Left colon (tissue), 2 donors: ENCODE data around the gene CASP3. TPM values are rescaled to one million over a fixed set of nuclear protein-coding genes. Genes with fewer than 3 reads are reported as not detected.
A peak's percentile ranks its signal among the peaks of the same experiment; 100 is the strongest.
"Not testable (repeated sequence)": the region's sequence is repeated elsewhere in the genome, so short reads cannot be mapped to it uniquely, and the experiment has no call there.

Source experiments
- ATAC-seq: fragments of 200-7000 bp; cut with Tn5 transposase; one replicate; pipeline ENCODE4 v1.9.1; 2020; ENCODE audit warnings: mild to moderate bottlenecking, moderate library complexity
- DNase-seq, 2 donors: peaks; one replicate each; pipeline ENCODE4 v3.0.0-alpha.2; 2020
- intact Hi-C, 2 donors: fragments of 100-400 bp; cut with DNase I in 1 of 2; cut with micrococcal nuclease in 1 of 2; formaldehyde crosslinking; loops; one replicate each; pipeline versions ENCODE4 v1.11.2 to v1.14.0; 2022; cut with DNase I, micrococcal nuclease
- total RNA-seq, 2 donors: library from RNA; stranded (reverse); fragmentation: NEBNext Ultra II Directional; extraction: Animal tissue kit (Norgen Biotek cat#: 25700); gene quantifications; one replicate each; pipeline ENCODE4 v1.2.1, GENCODE V29; 2021
- donor health status: DM: no; HTN: no; CAD: no.
- donor health status: DM: yes; HTN: yes; CAD: no.

The CASP3 gene
- total RNA-seq, 2 donors from 2014 or later = 43.4 to 50.2 TPM

DNA sequence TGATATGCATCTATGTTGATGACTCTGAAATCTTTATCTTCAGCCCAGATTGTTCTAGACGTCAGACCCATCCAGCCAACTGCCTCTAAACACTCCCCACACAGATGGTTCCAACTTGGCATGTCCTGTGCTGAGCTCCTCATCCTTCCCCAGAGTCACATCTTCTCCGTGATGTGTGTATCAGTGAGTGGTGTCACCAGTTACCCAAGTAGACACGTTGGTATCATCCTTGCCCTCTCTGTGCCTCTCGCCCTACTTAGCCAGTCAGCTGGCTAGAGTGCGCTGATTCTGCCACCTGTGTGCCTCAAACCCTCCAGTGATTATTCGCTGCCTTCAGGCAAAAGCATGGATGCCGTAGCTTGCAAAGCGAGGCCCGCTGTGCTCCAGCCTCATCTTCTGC, 18.8 kb upstream of the CASP3 start:
- intact Hi-C loops = no loop called here
- DNase-seq (no peak), ATAC-seq (no peak)

- DNase-seq (no peak), ATAC-seq (peak; percentile 88)
- intact Hi-C loops = no loop called here
Observed at GRCh38 chr4:184666670-184667069, 17.4 kb upstream of the CASP3 start.

DNA sequence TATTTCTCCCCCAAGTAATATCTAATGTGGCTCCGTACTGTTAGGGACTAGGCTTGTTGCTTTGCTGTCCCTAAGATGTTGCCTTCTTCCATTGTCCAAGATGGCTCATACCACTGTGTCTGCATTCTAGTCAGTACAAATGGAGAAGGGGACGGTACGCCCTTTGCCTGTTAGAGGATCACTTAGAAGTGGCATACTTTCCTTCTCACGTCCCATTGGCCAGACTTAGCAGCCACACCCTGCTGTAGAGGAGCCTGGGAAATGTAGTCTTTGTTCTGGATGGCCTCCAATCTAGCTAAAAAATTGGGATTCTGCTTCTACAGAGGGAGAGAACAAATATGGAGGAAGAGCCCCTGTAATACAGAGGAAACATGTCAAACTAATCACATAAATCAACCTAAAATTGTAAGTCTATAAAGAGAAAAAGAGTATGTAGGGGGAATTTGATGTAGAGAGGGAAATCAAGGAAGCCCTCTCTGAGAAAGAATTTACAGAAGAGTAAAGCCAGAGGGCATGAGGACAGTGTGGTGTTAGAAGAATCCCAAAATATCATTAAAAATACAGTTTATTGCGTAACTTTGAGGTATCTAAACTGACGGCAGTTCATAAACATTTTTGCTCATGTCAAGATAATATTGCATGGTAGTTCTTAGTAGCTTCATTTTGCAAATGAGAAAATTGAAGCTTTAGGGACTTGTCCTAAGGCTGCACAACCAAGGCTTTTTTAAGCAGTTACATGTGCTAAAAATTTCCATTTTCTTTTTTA, 15.4 kb upstream of the CASP3 start:
- DNase-seq = no peak
- ATAC-seq = peak; percentile 33
- intact Hi-C loops = no loop called here

GRCh38 chr4:184662236-184662635, 13.0 kb upstream of the CASP3 start:
- intact Hi-C loops = no loop called here
- no peak for DNase-seq
- no peak for ATAC-seq

GRCh38 chr4:184660978-184661377, 11.7 kb upstream of the CASP3 start:
- ATAC-seq (no peak), DNase-seq (no peak)
- intact Hi-C loops = no loop called here

DNA sequence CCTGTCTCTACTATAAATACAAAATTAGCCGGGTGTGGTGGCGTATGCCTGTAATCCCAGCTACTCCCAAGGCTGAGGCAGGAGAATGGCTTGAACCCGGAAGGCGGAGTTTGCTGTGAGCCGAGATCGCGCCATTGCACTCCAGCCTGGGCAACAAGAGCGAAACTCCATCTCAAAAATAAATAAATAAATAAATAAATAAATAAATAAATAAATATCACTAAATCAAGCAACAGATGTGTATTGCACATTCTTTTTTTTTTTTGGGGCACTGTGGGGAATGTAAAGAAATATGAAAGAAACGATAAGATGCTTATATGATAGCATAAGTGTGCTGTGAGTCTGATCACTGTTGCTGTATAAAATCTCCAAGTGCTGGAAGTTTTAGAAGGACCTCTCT, 8.6 kb upstream of the CASP3 start:
- ATAC-seq, intact Hi-C loops, DNase-seq: not testable (repeated sequence)

- intact Hi-C loops = no loop called here
- DNase-seq = no peak
- ATAC-seq = no peak
Observed at GRCh38 chr4:184657144-184657543, 7.9 kb upstream of the CASP3 start.

GRCh38 chr4:184655889-184656869, 6.9 kb upstream of the CASP3 start:
- ATAC-seq (no peak), DNase-seq (no peak)
- intact Hi-C loops = no loop called here

GRCh38 chr4:184653650-184654049, 4.4 kb upstream of the CASP3 start:
- ATAC-seq = no peak
- DNase-seq = no peak
- intact Hi-C loops = no loop called here

GRCh38 chr4:184652681-184653080, 3.4 kb upstream of the CASP3 start:
- intact Hi-C loops, ATAC-seq, DNase-seq: not testable (repeated sequence)

GRCh38 chr4:184651899-184652298, 2.7 kb upstream of the CASP3 start:
- intact Hi-C loops = no loop called here
- no peak for ATAC-seq
- no peak for DNase-seq

GRCh38 chr4:184649971-184650855, 966 bp upstream of the CASP3 start:
- DNase-seq = peak in 1 of 2 donors; percentile 52
- intact Hi-C loops = loop anchor here in 1 of 2 donors (10.0 kb wide), 1 partner anchor 75 kb away; no protein-coding TSS in a partner anchor

GRCh38 chr4:184648313-184649025, 778 bp downstream of the CASP3 start:
- intact Hi-C loops = loop anchor here in 1 of 2 donors (10.0 kb wide), 1 partner anchor 76 kb away; no protein-coding TSS in a partner anchor
- peak; percentile 62 to 74 for DNase-seq
- ATAC-seq = peak; percentile 43

More at GRCh38 chr4:184649971-184650855, 966 bp upstream of the CASP3 start:
- peak; percentile 16 for ATAC-seq

GRCh38 chr4:184648054-184648312, 1.3 kb downstream of the CASP3 start:
- no peak for ATAC-seq
- intact Hi-C loops = loop anchor here in 1 of 2 donors (10.0 kb wide), 1 partner anchor 77 kb away; no protein-coding TSS in a partner anchor

DNA sequence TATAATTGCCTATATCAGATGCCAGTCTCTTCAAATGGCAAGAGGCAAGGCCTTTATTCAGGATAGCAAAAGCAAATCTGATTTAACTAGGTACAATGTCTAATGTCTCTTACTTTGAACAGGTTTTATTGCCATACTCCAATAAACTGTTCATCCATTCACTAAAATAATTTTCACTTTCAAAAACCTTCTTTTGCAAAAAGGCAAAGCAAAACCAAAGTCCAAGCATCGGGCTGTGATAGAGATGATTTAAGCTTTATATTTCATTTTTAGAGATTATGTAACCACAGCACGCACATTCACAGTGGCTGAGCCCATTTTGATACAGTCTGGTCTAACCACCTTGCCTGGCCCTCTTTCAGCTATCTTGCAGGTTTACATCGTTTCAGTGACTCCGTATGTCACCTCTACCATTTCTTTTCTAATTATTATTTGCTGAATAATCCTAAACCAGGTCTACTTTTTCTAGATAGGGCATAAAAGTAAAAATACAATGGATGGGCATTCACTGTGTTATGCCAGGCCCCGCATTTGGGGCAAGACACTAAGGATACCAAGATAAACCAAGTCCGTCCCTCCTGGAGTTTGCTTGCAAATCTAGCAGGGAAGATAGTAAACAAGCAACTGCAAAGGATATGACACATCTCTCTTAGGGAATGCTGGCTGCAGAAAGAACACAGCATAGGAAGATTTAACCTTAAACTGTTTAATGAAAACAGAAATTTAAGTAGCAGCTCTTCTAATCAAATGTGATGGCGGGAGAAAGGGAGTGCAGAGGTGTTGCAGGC, 1.8 kb downstream of the CASP3 start:
- ATAC-seq (peak; percentile 20), DNase-seq (no peak)
- intact Hi-C loops = loop anchor here in 1 of 2 donors (10.0 kb wide), 1 partner anchor 77 kb away; no protein-coding TSS in a partner anchor

More at GRCh38 chr4:184648054-184648312, 1.3 kb downstream of the CASP3 start:
- DNase-seq = no peak

GRCh38 chr4:184645904-184646610, 3.2 kb downstream of the CASP3 start:
- ATAC-seq (no peak), DNase-seq (peak; percentile 21 to 45)
- intact Hi-C loops = loop anchor here in 1 of 2 donors (10.0 kb wide), 1 partner anchor 79 kb away; no protein-coding TSS in a partner anchor
